Neural progenitor cell (in vitro differentiated cells): Measurements from ENCODE around the gene PRKAB2.

ENCODE experiments used
- EZH2 ChIP-seq: fragments of 200-600 bp; sonication (generic); IDR thresholded peaks from 2 replicates; pipeline ENCODE4 v1.6.1; 2017; ENCODE audit warnings: antibody characterized with exemption, mild to moderate bottlenecking, moderate library complexity
- EZH2phosphoT487 ChIP-seq: fragments of 200-600 bp; sonication (generic); IDR thresholded peaks from 2 replicates; pipeline ENCODE4 v1.6.1; 2017; ENCODE audit warnings: antibody characterized with exemption
- TF ChIP-seq, protein P1 (sequence below): fragments of 200-600 bp; sonication (generic); IDR thresholded peaks from 2 replicates; pipeline ENCODE4 v1.5.1; 2017; ENCODE audit warnings: antibody characterized with exemption, mild to moderate bottlenecking

DNA sequence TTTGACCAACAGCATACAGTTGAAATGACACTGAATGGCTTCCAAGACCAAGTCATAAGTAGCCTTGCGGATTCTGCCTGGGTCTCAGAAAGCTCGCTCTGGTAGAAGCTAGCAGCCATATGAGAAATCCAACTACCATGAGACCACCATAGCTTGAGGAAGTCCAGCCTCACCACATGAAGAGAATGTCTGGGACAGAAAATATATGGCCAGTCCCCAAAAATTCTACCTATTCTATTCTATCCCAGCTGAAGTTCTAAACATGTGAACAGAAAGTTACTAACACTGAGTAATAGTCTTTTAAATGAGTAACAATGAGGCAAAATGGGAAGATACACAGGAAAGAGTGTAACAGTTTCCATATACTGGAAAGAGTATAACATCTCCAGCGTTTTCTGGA, 43.9 kb upstream of the PRKAB2 start:
- TF ChIP-seq EZH2phosphoT487 (no peak), EZH2 (no peak)
- TF ChIP-seq, protein P1, sequence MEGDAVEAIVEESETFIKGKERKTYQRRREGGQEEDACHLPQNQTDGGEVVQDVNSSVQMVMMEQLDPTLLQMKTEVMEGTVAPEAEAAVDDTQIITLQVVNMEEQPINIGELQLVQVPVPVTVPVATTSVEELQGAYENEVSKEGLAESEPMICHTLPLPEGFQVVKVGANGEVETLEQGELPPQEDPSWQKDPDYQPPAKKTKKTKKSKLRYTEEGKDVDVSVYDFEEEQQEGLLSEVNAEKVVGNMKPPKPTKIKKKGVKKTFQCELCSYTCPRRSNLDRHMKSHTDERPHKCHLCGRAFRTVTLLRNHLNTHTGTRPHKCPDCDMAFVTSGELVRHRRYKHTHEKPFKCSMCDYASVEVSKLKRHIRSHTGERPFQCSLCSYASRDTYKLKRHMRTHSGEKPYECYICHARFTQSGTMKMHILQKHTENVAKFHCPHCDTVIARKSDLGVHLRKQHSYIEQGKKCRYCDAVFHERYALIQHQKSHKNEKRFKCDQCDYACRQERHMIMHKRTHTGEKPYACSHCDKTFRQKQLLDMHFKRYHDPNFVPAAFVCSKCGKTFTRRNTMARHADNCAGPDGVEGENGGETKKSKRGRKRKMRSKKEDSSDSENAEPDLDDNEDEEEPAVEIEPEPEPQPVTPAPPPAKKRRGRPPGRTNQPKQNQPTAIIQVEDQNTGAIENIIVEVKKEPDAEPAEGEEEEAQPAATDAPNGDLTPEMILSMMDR: no peak
